PC-9 (cell line): ENCODE measurements around the gene PRKG1. TPM values are rescaled to one million over a fixed set of nuclear protein-coding genes. Genes with fewer than 3 reads are reported as not detected.

Source experiments
- BruUV-seq: library from RNA; stranded (reverse); fragments of 400-500 nt; replicated peaks from 2 replicates; lab custom pipeline; 2021; lab: Mats Ljungman, UMichigan
- CTCF ChIA-PET: fragments of 300-600 bp; sonication (Branson Sonifier 250); formaldehyde crosslinking; loops from one replicate; lab custom pipeline; 2022; ENCODE audit warnings: antibody characterized with exemption; lab: Charles Lee
- POLR2A ChIA-PET: fragments of 300-600 bp; sonication (Branson Sonifier 250); formaldehyde crosslinking; loops from one replicate; lab custom pipeline; 2022; ENCODE audit warnings: antibody characterized with exemption; ENCODE audit not compliant: unreplicated experiment; lab: Charles Lee
- DNase-seq, 2 experiments: peaks; one replicate each; pipeline versions ENCODE4 v3.0.0 to v3.0.0-alpha.2; 2015 to 2022; ENCODE audit warnings: mixed read lengths in 1 of 2
- H2AFZ ChIP-seq: fragments of 200-600 bp; sonication (generic); 2 replicates; pipeline ENCODE4 v1.8.1; 2017; ENCODE audit warnings: antibody characterized with exemption
- H3F3A ChIP-seq: fragments of 200-600 bp; sonication (generic); 2 replicates; pipeline ENCODE4 v1.8.1; 2017; ENCODE audit warnings: antibody characterized with exemption, mild to moderate bottlenecking, low read depth; ENCODE audit not compliant: insufficient read depth
- H3K27ac ChIP-seq: fragments of 200-600 bp; sonication (generic); 2 replicates; pipeline ENCODE4 v1.6.1; 2016; ENCODE audit warnings: mixed run types
- H3K27me3 ChIP-seq: fragments of 200-600 bp; sonication (generic); 2 replicates; pipeline ENCODE4 v1.6.1; 2016; ENCODE audit warnings: low read depth, mixed run types; ENCODE audit not compliant: insufficient read depth
- H3K36me3 ChIP-seq: fragments of 200-600 bp; sonication (generic); 2 replicates; pipeline ENCODE4 v1.6.1; 2016; ENCODE audit warnings: low read depth, mixed run types
- H3K4me1 ChIP-seq: fragments of 200-600 bp; sonication (generic); replicated peaks from 2 replicates; pipeline ENCODE4 v1.6.1; 2016; ENCODE audit warnings: mixed run types; ENCODE audit not compliant: insufficient read depth
- H3K4me2 ChIP-seq: fragments of 200-600 bp; sonication (generic); 2 replicates; pipeline ENCODE4 v1.6.1; 2017; ENCODE audit warnings: mixed run types
- H3K4me3 ChIP-seq: fragments of 200-600 bp; sonication (generic); 2 replicates; pipeline ENCODE4 v1.6.1; 2016; ENCODE audit warnings: mixed run types
- H3K79me2 ChIP-seq: fragments of 200-600 bp; sonication (generic); 2 replicates; pipeline ENCODE4 v1.6.1; 2017; ENCODE audit warnings: low read depth, mixed run types
- H3K9me2 ChIP-seq: fragments of 200-600 bp; sonication (generic); 2 replicates; pipeline ENCODE4 v1.8.1; 2017; ENCODE audit warnings: mild to moderate bottlenecking; ENCODE audit not compliant: insufficient read depth
- H3K9me3 ChIP-seq: fragments of 200-600 bp; sonication (generic); 2 replicates; pipeline ENCODE4 v1.8.1; 2016; ENCODE audit warnings: low read depth; ENCODE audit not compliant: insufficient read depth
- H4K20me1 ChIP-seq: fragments of 200-600 bp; sonication (generic); 2 replicates; pipeline ENCODE4 v1.8.1; 2017; ENCODE audit not compliant: insufficient read depth
- EZH2 ChIP-seq: fragments of 200-600 bp; sonication (generic); IDR thresholded peaks from 2 replicates; pipeline ENCODE4 v1.8.0; 2017; ENCODE audit warnings: antibody characterized with exemption, low read depth
- intact Hi-C: fragments of 100-400 bp; cut with micrococcal nuclease; formaldehyde crosslinking; loops from one replicate; pipeline ENCODE4 v1.10.0; 2022; ENCODE audit not compliant: unreplicated experiment
- total RNA-seq: library from RNA; stranded (reverse); gene quantifications from 2 replicates; pipeline ENCODE4 v1.2.3, GENCODE V29; 2021
- TF ChIP-seq, protein P1 (sequence below): fragments of 200-600 bp; sonication (generic); conservative IDR thresholded peaks from 2 replicates; pipeline ENCODE4 v1.6.1; 2017; ENCODE audit warnings: mixed run types, antibody characterized with exemption, mild to moderate bottlenecking, moderate library complexity

PRKG1 gene
- total RNA-seq, 1 experiment from 2014 or later = 0.70 TPM

DNA sequence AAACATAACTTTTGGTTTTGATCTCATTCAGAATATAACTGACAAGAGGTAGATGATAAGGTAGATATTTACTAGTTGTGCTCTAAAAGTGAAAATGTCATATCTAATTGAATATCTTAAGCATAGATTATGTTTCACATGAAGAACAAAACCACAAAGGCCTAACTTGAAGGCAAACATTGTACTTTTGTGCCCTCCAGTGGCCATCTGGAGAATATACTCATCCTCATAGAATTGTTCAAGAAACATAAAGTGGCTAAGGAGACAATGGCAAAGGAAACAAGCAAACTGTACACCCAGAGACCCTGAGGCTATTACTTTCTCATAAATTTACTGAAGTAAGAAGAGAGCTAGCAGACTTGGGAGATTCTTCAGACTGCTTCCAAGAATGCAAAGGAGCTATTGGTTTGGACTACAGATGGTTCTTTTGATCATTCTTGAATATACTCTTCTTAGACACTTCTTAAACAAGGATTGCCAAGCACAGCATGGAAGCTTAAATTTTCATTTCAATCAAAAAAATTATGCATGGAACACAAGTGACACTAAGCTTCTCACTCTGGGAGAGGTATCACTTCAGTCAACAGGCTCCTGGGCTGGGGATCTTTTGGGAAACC, 1141.6 kb downstream of the PRKG1 start:
- Histone ChIP-seq H3K4me1 (no peaks in the 10 kb centered on the region), H3K9me3 (no peaks in the 10 kb centered on the region), H2AFZ (no peak overlapping the region), H3K9me2 (no peaks in the 10 kb centered on the region), H3K27me3 (no peaks in the 10 kb centered on the region), H3K4me3 (no peak overlapping the region), H3K36me3 (no peaks in the 10 kb centered on the region), H3K27ac (no peak overlapping the region), H3K79me2 (no peaks in the 10 kb centered on the region), H3F3A (no peaks in the 10 kb centered on the region), H3K4me2 (no peak overlapping the region), H4K20me1 (no peaks in the 10 kb centered on the region)
- no TSS peak for BruUV-seq
- DNase-seq = peak; percentile 41 to 59
- TF ChIP-seq, protein P1, sequence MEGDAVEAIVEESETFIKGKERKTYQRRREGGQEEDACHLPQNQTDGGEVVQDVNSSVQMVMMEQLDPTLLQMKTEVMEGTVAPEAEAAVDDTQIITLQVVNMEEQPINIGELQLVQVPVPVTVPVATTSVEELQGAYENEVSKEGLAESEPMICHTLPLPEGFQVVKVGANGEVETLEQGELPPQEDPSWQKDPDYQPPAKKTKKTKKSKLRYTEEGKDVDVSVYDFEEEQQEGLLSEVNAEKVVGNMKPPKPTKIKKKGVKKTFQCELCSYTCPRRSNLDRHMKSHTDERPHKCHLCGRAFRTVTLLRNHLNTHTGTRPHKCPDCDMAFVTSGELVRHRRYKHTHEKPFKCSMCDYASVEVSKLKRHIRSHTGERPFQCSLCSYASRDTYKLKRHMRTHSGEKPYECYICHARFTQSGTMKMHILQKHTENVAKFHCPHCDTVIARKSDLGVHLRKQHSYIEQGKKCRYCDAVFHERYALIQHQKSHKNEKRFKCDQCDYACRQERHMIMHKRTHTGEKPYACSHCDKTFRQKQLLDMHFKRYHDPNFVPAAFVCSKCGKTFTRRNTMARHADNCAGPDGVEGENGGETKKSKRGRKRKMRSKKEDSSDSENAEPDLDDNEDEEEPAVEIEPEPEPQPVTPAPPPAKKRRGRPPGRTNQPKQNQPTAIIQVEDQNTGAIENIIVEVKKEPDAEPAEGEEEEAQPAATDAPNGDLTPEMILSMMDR = peak; percentile 93
- no peak for TF ChIP-seq EZH2
- CTCF ChIA-PET = interaction anchor here (0.6 to 0.9 kb wide), 2 partner anchors 1157 to 1901 kb away, joined by 3 read pairs; no protein-coding TSS in a partner anchor
- POLR2A ChIA-PET = no interaction called here
- intact Hi-C loops = loop anchor here (2.0 to 5.0 kb wide), 3 partner anchors 254 to 1214 kb away; no protein-coding TSS in a partner anchor

DNA sequence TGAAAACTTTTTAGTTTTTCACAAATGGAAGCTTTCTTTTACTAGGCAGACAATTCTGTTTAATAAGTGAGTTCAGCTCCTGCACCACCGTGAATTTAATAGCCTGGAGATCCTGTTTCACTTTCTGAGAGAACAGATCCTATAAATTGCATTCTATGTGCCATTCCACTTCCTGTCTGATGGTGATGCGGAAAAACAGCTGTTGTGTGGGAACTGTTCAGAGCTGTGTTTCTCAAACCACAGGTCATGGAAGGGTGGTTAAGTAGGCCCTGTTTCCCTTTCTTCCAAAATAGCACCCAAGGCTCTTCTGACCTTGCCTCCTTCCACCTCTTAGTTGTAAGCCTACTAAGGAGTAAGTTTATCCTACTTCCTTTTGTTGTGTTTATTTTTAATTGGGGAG, 1142.6 kb downstream of the PRKG1 start:
- no peak for TF ChIP-seq EZH2
- TF ChIP-seq, protein P1 = no peak
- DNase-seq = no peak
- H3K4me3 ChIP-seq = no peak overlapping the region
- no peaks in the 10 kb centered on the region for H3F3A ChIP-seq
- no peak overlapping the region for H3K4me2 ChIP-seq
- intact Hi-C loops = loop anchor here (5.0 kb wide), 2 partner anchors 255 to 1215 kb away; no protein-coding TSS in a partner anchor
- no peaks in the 10 kb centered on the region for H3K27me3 ChIP-seq
- ChIA-PET CTCF (interaction anchor here (0.6 kb wide), 1 partner anchor 1902 kb away, joined by 3 read pairs; no protein-coding TSS in a partner anchor), POLR2A (no interaction called here)
- no peak overlapping the region for H3K27ac ChIP-seq
- H3K9me3 ChIP-seq = no peaks in the 10 kb centered on the region
- H2AFZ ChIP-seq = no peak overlapping the region
- no peaks in the 10 kb centered on the region for H3K9me2 ChIP-seq
- no peaks in the 10 kb centered on the region for H3K4me1 ChIP-seq
- H3K36me3 ChIP-seq = no peaks in the 10 kb centered on the region
- BruUV-seq = no TSS peak
- no peaks in the 10 kb centered on the region for H4K20me1 ChIP-seq
- H3K79me2 ChIP-seq = no peaks in the 10 kb centered on the region

DNA sequence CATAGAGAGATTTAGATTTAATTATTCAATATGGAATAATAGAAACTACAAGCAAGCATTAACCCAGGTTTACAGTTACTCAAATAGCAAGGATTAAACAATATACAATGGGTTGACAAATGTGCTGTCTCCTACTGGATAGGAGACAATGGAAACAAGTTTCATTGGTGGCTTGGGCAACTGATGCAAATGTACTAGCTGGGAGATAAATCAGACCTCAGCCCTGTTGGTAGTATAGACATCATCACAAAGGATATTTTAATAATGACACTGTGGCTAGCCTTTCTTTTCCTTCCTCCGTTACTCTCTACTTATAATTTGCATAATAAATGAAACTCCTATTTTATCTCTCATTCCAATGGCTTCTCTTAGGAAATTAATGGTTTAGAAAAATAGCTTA, 1143.2 kb downstream of the PRKG1 start:
- H3K9me3 ChIP-seq = no peaks in the 10 kb centered on the region
- ChIA-PET POLR2A (no interaction called here), CTCF (no interaction called here)
- H3K4me3 ChIP-seq = no peak overlapping the region
- H3F3A ChIP-seq = no peaks in the 10 kb centered on the region
- H3K4me2 ChIP-seq = no peak overlapping the region
- no peaks in the 10 kb centered on the region for H3K9me2 ChIP-seq
- BruUV-seq = no TSS peak
- no peak for DNase-seq
- H3K36me3 ChIP-seq = no peaks in the 10 kb centered on the region
- no peaks in the 10 kb centered on the region for H3K79me2 ChIP-seq
- intact Hi-C loops = loop anchor here (5.0 kb wide), 2 partner anchors 255 to 1215 kb away; no protein-coding TSS in a partner anchor
- no peak overlapping the region for H2AFZ ChIP-seq
- H3K27me3 ChIP-seq = no peaks in the 10 kb centered on the region
- TF ChIP-seq, protein P1 = no peak
- TF ChIP-seq EZH2 = no peak
- H3K27ac ChIP-seq = no peak overlapping the region
- no peaks in the 10 kb centered on the region for H3K4me1 ChIP-seq
- H4K20me1 ChIP-seq = no peaks in the 10 kb centered on the region
